ENCODE data around the gene LOX.
A peak's percentile ranks its signal among the peaks of the same experiment; 100 is the strongest.

Gene LOX

DNA sequence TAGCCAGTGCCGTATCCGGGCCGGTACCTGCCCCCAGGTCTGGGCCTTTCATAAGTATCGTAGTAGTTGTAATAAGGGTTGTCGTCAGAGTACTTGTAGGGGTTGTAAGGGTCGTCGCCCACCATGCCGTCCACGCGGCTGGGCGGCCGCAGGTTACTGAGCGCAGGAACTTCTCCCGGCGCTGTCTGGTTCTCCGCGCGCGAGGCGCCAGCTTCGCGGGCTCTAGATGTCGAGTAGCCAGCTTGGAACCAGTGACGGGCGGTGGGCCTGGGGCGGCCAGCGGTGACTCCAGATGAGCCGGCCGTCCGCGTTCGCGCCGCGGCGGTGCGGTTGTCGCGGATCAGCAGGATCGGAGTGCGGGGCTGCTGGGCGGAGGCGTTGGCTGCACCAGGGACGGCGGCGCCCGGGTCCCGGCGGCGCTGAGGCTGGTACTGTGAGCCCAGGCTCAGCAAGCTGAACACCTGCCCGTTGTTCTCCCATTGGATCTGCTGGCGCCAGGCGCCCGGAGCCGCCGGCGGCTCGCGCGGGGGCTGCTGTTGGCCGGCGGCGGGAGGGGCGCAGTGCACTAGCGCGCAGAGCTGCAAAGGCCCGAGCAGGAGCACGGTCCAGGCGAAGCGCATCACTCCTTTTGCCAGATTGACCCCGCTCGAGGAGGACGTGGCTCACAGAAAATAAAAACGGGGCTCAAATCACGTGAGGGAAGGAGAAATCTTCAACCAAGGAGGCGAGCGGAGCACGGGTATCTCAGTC lies 518 bp downstream of the LOX start:
- H3K4me3 ChIP-seq (ENCODE audit: low read depth in 1 of 2, low read length in 2 of 2), result peak overlapping the region; percentile 75 to 77
- peak overlapping the region; percentile 73 for H3K27ac ChIP-seq (ENCODE audit: low read depth, low read length)
- peaks cover 13 to 36% of the 10 kb centered on the region in 2 donors for H3K27me3 ChIP-seq (ENCODE audit: control insufficient read depth in 1 of 2, insufficient read depth in 2 of 2, low read length in 2 of 2)
- peaks cover 6 to 17% of the 10 kb centered on the region in 2 donors for H3K4me1 ChIP-seq (ENCODE audit: control insufficient read depth in 1 of 2, insufficient read depth in 2 of 2, low read length in 2 of 2)
- peak overlapping the region; percentile 12 to 48 for H3K9ac ChIP-seq (ENCODE audit: low read depth in 1 of 2, low read length in 2 of 2)
- no peaks in the 10 kb centered on the region for H3K9me3 ChIP-seq (ENCODE audit: control insufficient read depth in 1 of 2, low read length in 2 of 2)
- H3K36me3 ChIP-seq (ENCODE audit: control insufficient read depth in 1 of 2, insufficient read depth in 2 of 2, low read length in 2 of 2), result no peaks in the 10 kb centered on the region

DNA sequence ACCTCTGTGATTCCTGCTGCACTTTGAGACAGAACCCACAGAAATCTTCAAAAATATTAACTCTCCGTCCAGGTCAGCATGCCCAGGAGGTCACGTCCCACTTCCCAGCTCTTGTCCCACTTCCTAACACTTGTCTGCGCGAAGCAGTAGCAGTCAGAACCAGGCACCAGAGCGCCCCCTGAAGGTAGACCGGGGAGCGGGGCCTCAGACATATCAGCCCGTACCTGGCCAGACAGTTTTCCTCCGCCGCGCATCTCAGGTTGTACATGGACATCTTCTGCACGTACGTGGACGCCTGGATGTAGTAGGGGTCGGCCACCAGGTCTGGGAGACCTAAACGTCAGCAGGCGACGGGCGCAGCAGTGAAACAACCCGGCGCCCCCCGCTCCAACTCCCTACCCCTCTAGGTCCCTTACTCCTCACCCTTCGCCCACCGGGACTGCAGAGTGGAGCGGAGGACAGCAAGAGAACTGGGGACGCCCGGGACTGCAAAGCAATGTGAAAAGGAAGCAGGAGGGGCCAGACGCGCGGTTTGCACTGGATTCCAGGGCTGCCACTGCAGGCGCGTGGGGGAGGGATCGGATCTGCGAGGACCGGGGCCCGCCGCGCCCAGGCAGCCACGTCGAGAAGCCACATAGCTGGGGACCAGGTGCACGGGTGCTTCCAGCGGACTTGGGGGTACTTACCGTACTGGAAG lies 1.2 kb downstream of the LOX start:
- peaks cover 13 to 36% of the 10 kb centered on the region in 2 donors for H3K27me3 ChIP-seq (ENCODE audit: control insufficient read depth in 1 of 2, insufficient read depth in 2 of 2, low read length in 2 of 2)
- peaks cover 6 to 17% of the 10 kb centered on the region in 2 donors for H3K4me1 ChIP-seq (ENCODE audit: control insufficient read depth in 1 of 2, insufficient read depth in 2 of 2, low read length in 2 of 2)
- H3K9ac ChIP-seq (ENCODE audit: low read depth in 1 of 2, low read length in 2 of 2), result peak overlapping the region; percentile 18 to 48
- H3K9me3 ChIP-seq (ENCODE audit: control insufficient read depth in 1 of 2, low read length in 2 of 2), result no peaks in the 10 kb centered on the region
- H3K4me3 ChIP-seq (ENCODE audit: low read depth in 1 of 2, low read length in 2 of 2), result peak overlapping the region; percentile 75 to 77
- H3K27ac ChIP-seq (ENCODE audit: low read depth, low read length), result no peak overlapping the region
- H3K36me3 ChIP-seq (ENCODE audit: control insufficient read depth in 1 of 2, insufficient read depth in 2 of 2, low read length in 2 of 2), result no peaks in the 10 kb centered on the region

DNA sequence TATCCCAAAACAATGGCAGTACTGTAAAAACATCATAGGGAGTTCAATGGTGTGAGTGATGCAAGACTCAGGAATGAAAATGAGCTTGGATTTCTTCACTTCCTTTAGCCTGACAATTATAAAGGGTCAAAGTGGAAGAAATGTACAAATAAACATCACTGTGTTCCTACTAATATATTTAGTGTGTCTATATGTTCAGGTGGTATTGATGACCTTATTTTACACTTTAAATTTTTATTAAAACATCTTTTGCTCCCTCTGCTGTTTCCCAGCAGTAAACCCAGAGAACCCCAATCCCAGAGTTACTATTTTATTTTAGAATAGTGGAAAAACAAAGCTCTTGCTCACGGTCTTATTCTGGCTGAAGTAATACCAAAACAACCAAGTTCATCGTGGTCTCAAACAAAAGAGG lies 2.0 kb downstream of the LOX start:
- H3K27ac ChIP-seq (ENCODE audit: low read depth, low read length), result no peak overlapping the region
- peaks cover 6 to 17% of the 10 kb centered on the region in 2 donors for H3K4me1 ChIP-seq (ENCODE audit: control insufficient read depth in 1 of 2, insufficient read depth in 2 of 2, low read length in 2 of 2)
- H3K36me3 ChIP-seq (ENCODE audit: control insufficient read depth in 1 of 2, insufficient read depth in 2 of 2, low read length in 2 of 2), result no peaks in the 10 kb centered on the region
- H3K27me3 ChIP-seq (ENCODE audit: control insufficient read depth in 1 of 2, insufficient read depth in 2 of 2, low read length in 2 of 2), result peaks cover 13 to 36% of the 10 kb centered on the region in 2 donors
- peak overlapping the region in 1 of 2 donors; percentile 75 for H3K4me3 ChIP-seq (ENCODE audit: low read depth in 1 of 2, low read length in 2 of 2)
- H3K9ac ChIP-seq (ENCODE audit: low read depth in 1 of 2, low read length in 2 of 2), result no peak overlapping the region
- no peaks in the 10 kb centered on the region for H3K9me3 ChIP-seq (ENCODE audit: control insufficient read depth in 1 of 2, low read length in 2 of 2)

DNA sequence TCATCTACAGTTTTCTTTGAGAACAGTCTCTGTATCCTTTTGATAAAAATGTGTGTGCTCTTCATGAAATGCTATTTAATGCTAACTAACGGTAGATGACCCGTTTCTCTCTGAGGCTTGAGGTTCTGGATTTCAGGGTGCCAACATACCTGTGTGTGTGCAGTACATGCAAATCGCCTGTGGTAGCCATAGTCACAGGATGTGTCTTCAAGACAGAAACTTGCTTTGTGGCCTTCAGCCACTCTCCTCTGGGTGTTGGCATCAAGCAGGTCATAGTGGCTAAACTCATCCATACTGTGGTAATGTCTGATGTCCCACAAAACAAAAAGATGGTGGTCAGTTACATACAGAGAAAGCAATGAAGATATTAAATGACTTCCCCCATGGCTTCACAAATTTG lies 4.2 kb downstream of the LOX start:
- Histone ChIP-seq H3K4me1 (ENCODE audit: control insufficient read depth in 1 of 2, insufficient read depth in 2 of 2, low read length in 2 of 2) (peaks cover 6 to 17% of the 10 kb centered on the region in 2 donors), H3K9me3 (ENCODE audit: control insufficient read depth in 1 of 2, low read length in 2 of 2) (no peaks in the 10 kb centered on the region), H3K27me3 (ENCODE audit: control insufficient read depth in 1 of 2, insufficient read depth in 2 of 2, low read length in 2 of 2) (peaks cover 13 to 22% of the 10 kb centered on the region in 2 donors), H3K4me3 (ENCODE audit: low read depth in 1 of 2, low read length in 2 of 2) (no peak overlapping the region), H3K27ac (ENCODE audit: low read depth, low read length) (no peak overlapping the region), H3K9ac (ENCODE audit: low read depth in 1 of 2, low read length in 2 of 2) (no peak overlapping the region), H3K36me3 (ENCODE audit: control insufficient read depth in 1 of 2, insufficient read depth in 2 of 2, low read length in 2 of 2) (no peaks in the 10 kb centered on the region)

DNA sequence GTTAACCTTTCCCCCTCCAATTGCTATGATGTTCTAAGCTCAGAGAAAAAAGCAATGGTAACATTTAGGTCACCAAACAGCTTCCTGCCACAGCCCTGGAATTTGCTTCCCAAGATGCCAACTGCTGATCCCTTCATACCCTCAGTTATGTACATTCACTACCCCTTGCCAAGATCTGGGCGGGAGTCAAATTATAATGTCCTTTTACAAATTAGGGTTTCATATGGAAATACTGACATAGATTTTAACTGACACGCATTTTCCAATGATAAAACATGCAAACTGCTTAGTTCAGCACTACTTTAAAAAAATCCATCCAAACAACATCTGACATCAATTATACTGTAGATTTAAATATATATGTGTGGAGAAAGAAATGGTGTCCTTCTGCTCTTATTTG lies 5.0 kb downstream of the LOX start:
- H3K27me3 ChIP-seq (ENCODE audit: control insufficient read depth in 1 of 2, insufficient read depth in 2 of 2, low read length in 2 of 2), result peaks cover 9 to 14% of the 10 kb centered on the region in 2 donors
- H3K4me3 ChIP-seq (ENCODE audit: low read depth in 1 of 2, low read length in 2 of 2), result no peak overlapping the region
- H3K27ac ChIP-seq (ENCODE audit: low read depth, low read length), result no peak overlapping the region
- H3K9ac ChIP-seq (ENCODE audit: low read depth in 1 of 2, low read length in 2 of 2), result no peak overlapping the region
- H3K4me1 ChIP-seq (ENCODE audit: control insufficient read depth in 1 of 2, insufficient read depth in 2 of 2, low read length in 2 of 2), result peaks cover 5 to 13% of the 10 kb centered on the region in 2 donors
- H3K36me3 ChIP-seq (ENCODE audit: control insufficient read depth in 1 of 2, insufficient read depth in 2 of 2, low read length in 2 of 2), result no peaks in the 10 kb centered on the region
- H3K9me3 ChIP-seq (ENCODE audit: control insufficient read depth in 1 of 2, low read length in 2 of 2), result no peaks in the 10 kb centered on the region

DNA sequence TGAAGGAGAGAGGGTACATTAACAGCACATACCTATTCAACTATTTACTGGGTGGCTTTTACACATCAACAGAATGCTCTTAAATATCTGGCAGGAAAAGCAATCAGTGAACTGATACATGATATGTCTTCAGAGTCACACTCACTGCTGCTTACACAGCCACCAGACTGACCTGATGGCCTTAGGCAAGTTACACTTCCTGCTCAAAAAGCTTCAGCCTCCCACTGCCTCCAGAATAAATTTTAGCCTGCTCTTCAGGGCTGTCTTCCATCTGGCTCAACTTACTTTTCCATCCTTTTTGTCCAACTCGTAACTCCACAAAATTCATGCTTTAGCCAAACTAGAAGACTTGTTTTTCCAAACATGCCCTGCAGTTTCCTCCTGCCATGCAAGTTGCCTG lies 10.7 kb downstream of the LOX start:
- Histone ChIP-seq H3K4me3 (ENCODE audit: low read depth in 1 of 2, low read length in 2 of 2) (no peak overlapping the region), H3K9me3 (ENCODE audit: control insufficient read depth in 1 of 2, low read length in 2 of 2) (no peaks in the 10 kb centered on the region), H3K4me1 (ENCODE audit: control insufficient read depth in 1 of 2, insufficient read depth in 2 of 2, low read length in 2 of 2) (no peaks in the 10 kb centered on the region), H3K27ac (ENCODE audit: low read depth, low read length) (no peak overlapping the region), H3K36me3 (ENCODE audit: control insufficient read depth in 1 of 2, insufficient read depth in 2 of 2, low read length in 2 of 2) (no peaks in the 10 kb centered on the region), H3K27me3 (ENCODE audit: control insufficient read depth in 1 of 2, insufficient read depth in 2 of 2, low read length in 2 of 2) (no peaks in the 10 kb centered on the region), H3K9ac (ENCODE audit: low read depth in 1 of 2, low read length in 2 of 2) (no peak overlapping the region)

DNA sequence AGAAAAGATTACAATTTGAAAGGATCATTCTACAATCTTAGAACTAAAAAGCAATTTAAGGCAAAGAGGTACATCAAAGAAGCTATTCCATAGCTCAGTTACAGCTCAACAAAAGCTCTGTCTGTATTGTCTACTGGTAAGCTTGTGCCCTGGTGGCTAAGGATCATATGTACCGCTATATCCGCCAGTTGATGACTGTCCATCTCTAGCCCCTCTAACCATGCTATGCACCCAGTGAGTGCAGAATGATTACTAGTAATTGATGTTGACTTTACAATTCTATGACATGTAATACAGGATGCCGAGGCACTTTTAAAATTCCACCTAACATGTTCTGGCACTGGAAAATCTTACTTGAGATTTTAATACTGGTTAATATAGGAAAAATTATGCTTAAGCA lies 13.1 kb downstream of the LOX start:
- Histone ChIP-seq H3K9me3 (ENCODE audit: control insufficient read depth in 1 of 2, low read length in 2 of 2) (no peaks in the 10 kb centered on the region), H3K4me1 (ENCODE audit: control insufficient read depth in 1 of 2, insufficient read depth in 2 of 2, low read length in 2 of 2) (no peaks in the 10 kb centered on the region), H3K9ac (ENCODE audit: low read depth in 1 of 2, low read length in 2 of 2) (no peak overlapping the region), H3K27me3 (ENCODE audit: control insufficient read depth in 1 of 2, insufficient read depth in 2 of 2, low read length in 2 of 2) (no peaks in the 10 kb centered on the region), H3K27ac (ENCODE audit: low read depth, low read length) (no peak overlapping the region), H3K36me3 (ENCODE audit: control insufficient read depth in 1 of 2, insufficient read depth in 2 of 2, low read length in 2 of 2) (no peaks in the 10 kb centered on the region), H3K4me3 (ENCODE audit: low read depth in 1 of 2, low read length in 2 of 2) (no peak overlapping the region)

DNA sequence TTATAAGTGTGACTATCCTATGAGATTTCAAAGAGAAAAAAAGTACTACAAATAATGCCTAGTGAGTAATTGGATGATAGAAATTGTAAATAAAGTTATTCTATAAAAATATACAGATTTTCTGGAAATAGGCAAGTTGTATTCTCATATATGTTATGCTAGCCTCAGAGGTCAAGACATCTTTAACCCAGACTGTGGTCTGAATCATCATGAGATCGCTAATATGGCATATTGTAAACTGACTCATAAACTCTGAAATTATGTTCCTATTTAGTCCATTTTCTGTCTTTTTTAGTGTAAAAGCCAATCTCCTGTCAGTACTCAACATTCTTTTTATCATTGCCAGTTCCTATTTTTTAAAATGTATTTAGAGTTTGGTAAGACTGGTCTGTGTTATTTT lies 14.2 kb downstream of the LOX start:
- no peak overlapping the region for H3K9ac ChIP-seq (ENCODE audit: low read depth in 1 of 2, low read length in 2 of 2)
- no peaks in the 10 kb centered on the region for H3K27me3 ChIP-seq (ENCODE audit: control insufficient read depth in 1 of 2, insufficient read depth in 2 of 2, low read length in 2 of 2)
- no peaks in the 10 kb centered on the region for H3K4me1 ChIP-seq (ENCODE audit: control insufficient read depth in 1 of 2, insufficient read depth in 2 of 2, low read length in 2 of 2)
- no peak overlapping the region for H3K4me3 ChIP-seq (ENCODE audit: low read depth in 1 of 2, low read length in 2 of 2)
- no peaks in the 10 kb centered on the region for H3K9me3 ChIP-seq (ENCODE audit: control insufficient read depth in 1 of 2, low read length in 2 of 2)
- no peak overlapping the region for H3K27ac ChIP-seq (ENCODE audit: low read depth, low read length)
- no peaks in the 10 kb centered on the region for H3K36me3 ChIP-seq (ENCODE audit: control insufficient read depth in 1 of 2, insufficient read depth in 2 of 2, low read length in 2 of 2)

DNA sequence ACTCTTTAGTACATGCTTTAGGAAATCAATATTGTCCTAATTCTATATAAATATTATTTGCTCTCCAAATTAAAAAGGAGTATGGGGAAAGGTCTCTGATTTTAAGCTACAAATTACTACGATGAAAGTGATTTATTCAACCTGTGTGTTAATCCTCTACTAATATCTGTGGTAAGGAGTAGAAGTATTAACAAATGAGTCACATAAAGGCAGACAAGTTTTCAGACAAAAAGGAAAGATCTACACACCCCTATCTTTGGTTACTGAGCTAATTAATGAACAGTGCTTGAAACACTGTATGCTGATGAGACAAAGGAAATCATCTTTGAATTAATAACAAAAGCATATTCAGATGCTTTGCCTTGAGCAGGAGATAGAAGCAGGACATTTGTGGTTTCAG lies 15.9 kb downstream of the LOX start:
- H3K27me3 ChIP-seq (ENCODE audit: control insufficient read depth in 1 of 2, insufficient read depth in 2 of 2, low read length in 2 of 2), result no peaks in the 10 kb centered on the region
- H3K9me3 ChIP-seq (ENCODE audit: control insufficient read depth in 1 of 2, low read length in 2 of 2), result no peaks in the 10 kb centered on the region
- no peak overlapping the region for H3K4me3 ChIP-seq (ENCODE audit: low read depth in 1 of 2, low read length in 2 of 2)
- H3K27ac ChIP-seq (ENCODE audit: low read depth, low read length), result no peak overlapping the region
- no peaks in the 10 kb centered on the region for H3K4me1 ChIP-seq (ENCODE audit: control insufficient read depth in 1 of 2, insufficient read depth in 2 of 2, low read length in 2 of 2)
- H3K9ac ChIP-seq (ENCODE audit: low read depth in 1 of 2, low read length in 2 of 2), result no peak overlapping the region
- H3K36me3 ChIP-seq (ENCODE audit: control insufficient read depth in 1 of 2, insufficient read depth in 2 of 2, low read length in 2 of 2), result no peaks in the 10 kb centered on the region

DNA sequence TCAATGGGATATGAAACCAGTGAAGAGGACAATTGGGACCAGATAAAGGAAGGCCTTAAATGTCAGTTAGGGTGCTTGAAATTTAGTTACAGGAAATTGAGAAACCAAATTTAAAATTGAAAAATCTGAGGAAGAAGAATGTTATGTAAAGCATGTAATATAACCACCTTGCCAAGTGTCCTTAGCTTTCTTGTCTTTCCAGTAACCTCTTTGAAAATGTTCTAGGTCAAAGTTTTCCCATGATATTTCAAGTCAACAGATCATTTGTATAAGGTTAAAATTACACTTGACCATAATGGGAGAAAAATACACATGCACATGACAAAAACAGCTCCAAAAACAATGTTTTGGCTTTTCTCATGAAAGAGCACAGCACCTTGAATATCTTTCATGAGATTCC lies 21.1 kb downstream of the LOX start:
- Histone ChIP-seq H3K9ac (ENCODE audit: low read depth in 1 of 2, low read length in 2 of 2) (no peak overlapping the region), H3K4me1 (ENCODE audit: control insufficient read depth in 1 of 2, insufficient read depth in 2 of 2, low read length in 2 of 2) (no peaks in the 10 kb centered on the region), H3K4me3 (ENCODE audit: low read depth in 1 of 2, low read length in 2 of 2) (no peak overlapping the region), H3K9me3 (ENCODE audit: control insufficient read depth in 1 of 2, low read length in 2 of 2) (no peaks in the 10 kb centered on the region), H3K36me3 (ENCODE audit: control insufficient read depth in 1 of 2, insufficient read depth in 2 of 2, low read length in 2 of 2) (no peaks in the 10 kb centered on the region), H3K27me3 (ENCODE audit: control insufficient read depth in 1 of 2, insufficient read depth in 2 of 2, low read length in 2 of 2) (no peaks in the 10 kb centered on the region), H3K27ac (ENCODE audit: low read depth, low read length) (no peak overlapping the region)

Measured in duodenal mucosa (tissue), 2 donors.